GM18519 (cell line): ENCODE measurements around the gene FOXQ1.
"Not testable (repeated sequence)": the region's sequence is repeated elsewhere in the genome, so short reads cannot be mapped to it uniquely, and the experiment has no call there.

ENCODE experiments used
- ATAC-seq: cut with Tn5 transposase; IDR thresholded peaks from one replicate; pipeline ENCODE4 v1.9.1; 2021; ENCODE audit warnings: mild to moderate bottlenecking, moderate library complexity; ENCODE audit not compliant: unreplicated experiment, low FRiP score

Gene FOXQ1

DNA sequence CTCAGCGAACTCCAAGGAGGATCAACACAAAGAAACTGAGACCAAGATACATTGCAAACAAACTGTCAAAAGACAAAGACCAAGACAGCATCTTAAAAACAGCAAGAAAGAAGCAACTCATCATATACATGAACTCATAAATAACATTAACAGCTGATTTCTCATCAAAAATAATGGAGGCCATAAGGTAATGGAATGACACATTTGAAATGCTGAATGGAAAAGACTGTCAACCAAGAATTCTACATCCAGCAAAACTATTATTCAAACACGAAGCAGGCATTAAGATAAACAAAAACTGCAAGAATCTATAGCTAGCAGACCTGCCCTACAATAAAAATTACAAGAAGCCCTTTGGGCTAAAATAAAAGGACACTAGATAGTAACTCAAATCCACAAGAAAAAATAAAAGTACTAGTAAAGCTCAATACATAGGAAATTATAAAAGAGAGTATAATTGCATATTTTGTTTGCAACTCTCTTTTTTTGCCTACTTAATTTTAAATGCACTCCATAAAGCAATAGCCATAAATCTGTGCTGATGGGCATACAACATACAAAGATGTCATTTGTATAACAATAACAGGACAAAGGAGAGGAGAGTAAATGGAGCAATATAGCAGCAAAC, 39.6 kb downstream of the FOXQ1 start:
- no peak for ATAC-seq

DNA sequence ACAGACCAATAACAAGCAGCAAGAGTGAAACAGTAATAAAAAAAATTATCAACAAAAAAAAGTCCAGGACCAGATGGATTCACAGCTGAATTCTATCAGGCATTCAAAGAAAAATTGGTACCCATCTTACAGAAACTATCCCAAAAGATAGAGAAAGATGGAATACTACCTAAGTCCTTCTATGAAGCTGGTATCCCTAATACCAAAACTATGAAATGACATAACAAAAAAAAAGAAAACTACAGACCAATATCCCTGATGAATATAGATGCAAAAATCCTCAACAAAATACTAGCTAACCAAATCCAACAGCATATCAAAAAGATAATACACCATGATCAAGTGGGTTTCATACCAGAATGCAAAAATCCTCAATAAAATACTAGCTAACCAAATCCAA, 43.2 kb downstream of the FOXQ1 start:
- ATAC-seq: not testable (repeated sequence)

DNA sequence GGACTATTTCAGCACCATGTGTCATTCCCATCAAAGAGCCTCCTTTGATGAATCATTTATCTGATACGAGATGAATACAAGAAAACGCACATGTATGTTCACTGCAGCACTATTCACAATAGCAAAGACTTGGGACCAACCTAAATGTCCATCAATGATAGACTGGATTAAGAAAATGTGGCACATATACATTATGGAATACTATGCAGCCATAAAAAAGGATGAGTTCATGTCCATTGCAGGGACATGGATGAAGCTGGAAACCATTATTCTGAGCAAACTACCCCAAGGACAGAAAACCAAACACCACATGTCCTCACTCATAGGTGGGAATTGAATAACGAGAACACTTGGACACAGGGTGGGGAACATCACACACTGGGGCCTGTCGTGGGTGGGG, 49.8 kb downstream of the FOXQ1 start:
- not testable (repeated sequence) for ATAC-seq

DNA sequence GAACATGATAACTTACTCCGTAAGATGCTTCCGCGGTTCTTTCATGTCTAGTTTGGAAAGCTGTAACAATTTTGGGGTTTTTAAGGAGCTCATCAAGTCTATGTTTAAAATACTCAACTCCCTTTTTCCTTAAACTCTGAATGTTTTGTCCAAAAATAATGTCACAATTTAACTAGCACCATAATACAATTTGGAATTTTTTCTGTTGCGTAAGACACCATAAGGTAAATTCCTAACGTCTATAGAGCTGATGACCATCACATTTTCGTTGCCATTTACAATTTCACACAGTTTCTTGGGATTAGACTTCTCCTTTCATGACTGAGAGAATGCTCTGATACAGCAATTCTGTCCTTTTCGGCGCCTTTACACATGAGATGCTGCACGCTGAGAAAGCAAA, 50.7 kb downstream of the FOXQ1 start:
- ATAC-seq: no peak

DNA sequence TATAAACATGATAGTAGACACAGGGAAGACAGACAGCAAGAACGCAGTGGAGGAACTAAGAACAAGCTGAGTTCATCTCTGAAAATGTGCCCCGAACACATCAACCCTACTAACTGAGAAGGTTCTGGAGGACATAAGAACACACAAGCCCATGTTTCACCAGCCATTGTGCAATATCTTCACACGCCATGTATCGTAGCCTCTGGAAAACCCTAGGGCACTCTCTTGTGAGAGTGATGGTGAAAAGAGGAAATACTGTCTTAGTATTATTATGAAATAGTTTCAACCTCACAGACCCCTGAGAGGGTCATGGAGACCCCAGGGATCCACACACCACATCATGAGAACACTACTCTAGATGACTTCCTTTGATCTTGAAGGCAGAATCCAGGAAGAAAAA, 51.4 kb downstream of the FOXQ1 start:
- ATAC-seq: no peak

DNA sequence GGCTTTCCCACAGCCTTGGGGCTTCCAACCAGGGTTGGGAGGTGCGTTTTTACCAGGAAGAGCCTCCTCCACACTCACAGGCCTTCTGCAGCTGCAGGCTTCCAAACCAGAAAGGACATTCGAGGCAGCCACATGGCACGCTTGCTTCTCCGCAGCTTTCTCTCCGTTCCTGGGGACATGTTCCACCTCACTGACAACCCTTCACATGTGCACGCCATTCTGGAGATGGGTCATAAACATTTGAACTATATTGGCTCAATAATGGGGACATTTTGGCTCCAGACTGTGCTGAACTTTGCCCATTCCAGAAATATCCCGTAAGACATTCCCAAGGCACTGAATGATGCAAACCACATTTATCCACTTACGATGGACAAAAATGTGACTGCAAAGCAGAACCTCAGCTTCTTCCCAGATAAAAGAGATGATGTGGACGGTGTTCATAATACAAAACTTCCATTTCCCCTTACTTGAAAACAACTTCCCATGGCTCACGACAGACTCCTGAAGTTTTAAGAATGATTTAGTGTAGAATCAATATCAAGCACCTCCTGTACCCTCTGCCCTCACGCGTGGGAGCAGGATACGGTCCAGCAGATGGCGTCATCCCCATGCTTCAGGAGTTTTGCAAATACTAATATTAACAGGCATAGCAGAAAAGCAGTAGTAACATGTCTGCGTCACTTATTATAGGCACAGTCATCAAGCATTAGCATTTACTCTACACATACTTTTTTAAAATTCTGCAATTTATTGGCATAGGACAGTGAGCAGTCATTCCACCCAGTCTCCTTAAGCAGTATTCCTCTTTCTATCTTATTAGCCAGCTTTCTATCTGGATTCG, 52.1 kb downstream of the FOXQ1 start:
- no peak for ATAC-seq
